Astrocyte (in vitro differentiated cells and primary cell): ENCODE measurements around the gene UBE2E1. TPM values are rescaled to one million over a fixed set of nuclear protein-coding genes. Genes with fewer than 3 reads are reported as not detected.

Source experiments
- DNase-seq: peaks from one replicate; pipeline ENCODE4 v3.0.0-alpha.2; 2010; ENCODE audit warnings: low read depth
- FAIRE-seq: peaks from 2 replicates; lab custom pipeline; 2011; peaks lifted over from hg19 to GRCh38; lab: Jason Lieb, UNC
- H2AFZ ChIP-seq: 2 replicates; pipeline ENCODE4 v1.6.0; 2012; ENCODE audit warnings: low read depth, low read length, inconsistent platforms
- H3K27ac ChIP-seq: 2 replicates; pipeline ENCODE4 v1.5.1; 2011; ENCODE audit warnings: low read depth, low read length, inconsistent platforms
- H3K27me3 ChIP-seq: 2 replicates; pipeline ENCODE4 v1.6.0; 2011; ENCODE audit warnings: low read length, inconsistent platforms; ENCODE audit not compliant: insufficient read depth
- H3K36me3 ChIP-seq: 2 replicates; pipeline ENCODE4 v1.5.1; 2011; ENCODE audit warnings: low read length, inconsistent platforms; ENCODE audit not compliant: insufficient read depth
- H3K4me1 ChIP-seq: 2 replicates; pipeline ENCODE4 v1.5.1; 2011; ENCODE audit warnings: low read length, inconsistent platforms; ENCODE audit not compliant: insufficient read depth
- H3K4me2 ChIP-seq: 2 replicates; pipeline ENCODE4 v1.6.0; 2012; ENCODE audit warnings: low read length, inconsistent platforms
- H3K4me3 ChIP-seq: 2 replicates; pipeline ENCODE4 v1.5.1; 2011; ENCODE audit warnings: low read depth, mild to moderate bottlenecking, low read length, inconsistent platforms; ENCODE audit not compliant: insufficient read depth
- H3K79me2 ChIP-seq: 2 replicates; pipeline ENCODE4 v1.6.0; 2012; ENCODE audit warnings: mild to moderate bottlenecking, low read length, inconsistent platforms; ENCODE audit not compliant: insufficient read depth
- H3K9ac ChIP-seq: 2 replicates; pipeline ENCODE4 v1.6.0; 2012; ENCODE audit warnings: mild to moderate bottlenecking, low read length, inconsistent platforms
- H3K9me3 ChIP-seq: 2 replicates; pipeline ENCODE4 v1.5.1; 2012; ENCODE audit warnings: low read depth, mild to moderate bottlenecking, low read length, inconsistent platforms; ENCODE audit not compliant: insufficient read depth
- H4K20me1 ChIP-seq: 2 replicates; pipeline ENCODE4 v1.6.0; 2012; ENCODE audit warnings: low read length, inconsistent platforms; ENCODE audit not compliant: insufficient read depth
- H3K27ac Mint-ChIP-seq: one replicate; pipeline ENCODE4 v1.8.0; 2021; ENCODE audit warnings: mild to moderate bottlenecking, mixed read lengths; ENCODE audit not compliant: unreplicated experiment
- H3K27me3 Mint-ChIP-seq: one replicate; pipeline ENCODE4 v1.8.0; 2021; ENCODE audit warnings: low read depth, mixed read lengths; ENCODE audit not compliant: unreplicated experiment
- H3K36me3 Mint-ChIP-seq: one replicate; pipeline ENCODE4 v1.8.0; 2021; ENCODE audit warnings: low read depth, mixed read lengths; ENCODE audit not compliant: unreplicated experiment
- H3K4me1 Mint-ChIP-seq: one replicate; pipeline ENCODE4 v1.8.0; 2021; ENCODE audit warnings: low read depth, mixed read lengths; ENCODE audit not compliant: unreplicated experiment
- H3K4me3 Mint-ChIP-seq: one replicate; pipeline ENCODE4 v1.8.0; 2021; ENCODE audit warnings: mild to moderate bottlenecking, moderate library complexity, mixed read lengths; ENCODE audit not compliant: unreplicated experiment
- H3K9me3 Mint-ChIP-seq: one replicate; pipeline ENCODE4 v1.8.0; 2021; ENCODE audit warnings: mild to moderate bottlenecking, mixed read lengths; ENCODE audit not compliant: unreplicated experiment
- EZH2 ChIP-seq: IDR thresholded peaks from 2 replicates; pipeline ENCODE4 v1.6.1; 2012; ENCODE audit warnings: mild to moderate bottlenecking, low read length, inconsistent platforms; ENCODE audit not compliant: insufficient read depth
- total RNA-seq: library from RNA; stranded (reverse); gene quantifications from 2 replicates; pipeline ENCODE4 v1.2.1, GENCODE V29; 2021
- TF ChIP-seq, protein P1 (sequence below): IDR thresholded peaks from 2 replicates; pipeline ENCODE4 v1.5.1; 2011; ENCODE audit warnings: low read depth, mild to moderate bottlenecking, inconsistent platforms, low read length, moderate library complexity; ENCODE audit not compliant: insufficient read depth

Gene UBE2E1
- total RNA-seq, 1 donor from 2014 or later: 150 TPM

DNA sequence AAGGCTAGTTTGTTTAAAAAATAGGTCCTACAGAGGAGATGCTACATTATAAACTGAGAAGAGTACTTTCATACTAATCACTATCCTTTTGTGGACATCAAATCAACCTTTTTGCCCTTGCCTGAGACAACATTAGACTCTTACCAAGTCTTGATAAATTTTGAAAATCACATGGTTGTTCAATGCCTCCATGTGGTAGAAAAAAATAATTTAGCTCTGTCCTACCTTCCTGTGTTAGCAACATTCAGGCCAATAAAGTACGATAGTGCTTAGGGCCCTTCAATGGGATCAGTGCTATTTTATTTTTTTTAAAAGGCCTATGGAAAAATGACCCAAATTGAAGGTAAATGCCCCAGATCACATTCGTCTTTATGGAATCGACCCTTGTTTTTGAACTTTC is 5.0 kb upstream of the UBE2E1 start:
- peaks cover 3% of the 10 kb centered on the region for H3K4me1 Mint-ChIP-seq
- H3K4me3 Mint-ChIP-seq: no peak overlapping the region
- Histone ChIP-seq H2AFZ (no peak overlapping the region), H3K9ac (no peak overlapping the region), H3K27me3 (peaks cover 2% of the 10 kb centered on the region), H3K27ac (no peak overlapping the region), H4K20me1 (no peaks in the 10 kb centered on the region), H3K79me2 (no peaks in the 10 kb centered on the region), H3K4me3 (no peak overlapping the region), H3K36me3 (no peaks in the 10 kb centered on the region), H3K4me2 (no peak overlapping the region), H3K4me1 (peaks cover 4% of the 10 kb centered on the region), H3K9me3 (no peaks in the 10 kb centered on the region)
- H3K27ac Mint-ChIP-seq: no peak overlapping the region
- H3K9me3 Mint-ChIP-seq: no peaks in the 10 kb centered on the region
- peaks cover 9% of the 10 kb centered on the region for H3K27me3 Mint-ChIP-seq
- no peaks in the 10 kb centered on the region for H3K36me3 Mint-ChIP-seq
- TF ChIP-seq EZH2: no peak
- TF ChIP-seq, protein P1, sequence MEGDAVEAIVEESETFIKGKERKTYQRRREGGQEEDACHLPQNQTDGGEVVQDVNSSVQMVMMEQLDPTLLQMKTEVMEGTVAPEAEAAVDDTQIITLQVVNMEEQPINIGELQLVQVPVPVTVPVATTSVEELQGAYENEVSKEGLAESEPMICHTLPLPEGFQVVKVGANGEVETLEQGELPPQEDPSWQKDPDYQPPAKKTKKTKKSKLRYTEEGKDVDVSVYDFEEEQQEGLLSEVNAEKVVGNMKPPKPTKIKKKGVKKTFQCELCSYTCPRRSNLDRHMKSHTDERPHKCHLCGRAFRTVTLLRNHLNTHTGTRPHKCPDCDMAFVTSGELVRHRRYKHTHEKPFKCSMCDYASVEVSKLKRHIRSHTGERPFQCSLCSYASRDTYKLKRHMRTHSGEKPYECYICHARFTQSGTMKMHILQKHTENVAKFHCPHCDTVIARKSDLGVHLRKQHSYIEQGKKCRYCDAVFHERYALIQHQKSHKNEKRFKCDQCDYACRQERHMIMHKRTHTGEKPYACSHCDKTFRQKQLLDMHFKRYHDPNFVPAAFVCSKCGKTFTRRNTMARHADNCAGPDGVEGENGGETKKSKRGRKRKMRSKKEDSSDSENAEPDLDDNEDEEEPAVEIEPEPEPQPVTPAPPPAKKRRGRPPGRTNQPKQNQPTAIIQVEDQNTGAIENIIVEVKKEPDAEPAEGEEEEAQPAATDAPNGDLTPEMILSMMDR: no peak
- no peak for DNase-seq
- peak; percentile 5 for FAIRE-seq

DNA sequence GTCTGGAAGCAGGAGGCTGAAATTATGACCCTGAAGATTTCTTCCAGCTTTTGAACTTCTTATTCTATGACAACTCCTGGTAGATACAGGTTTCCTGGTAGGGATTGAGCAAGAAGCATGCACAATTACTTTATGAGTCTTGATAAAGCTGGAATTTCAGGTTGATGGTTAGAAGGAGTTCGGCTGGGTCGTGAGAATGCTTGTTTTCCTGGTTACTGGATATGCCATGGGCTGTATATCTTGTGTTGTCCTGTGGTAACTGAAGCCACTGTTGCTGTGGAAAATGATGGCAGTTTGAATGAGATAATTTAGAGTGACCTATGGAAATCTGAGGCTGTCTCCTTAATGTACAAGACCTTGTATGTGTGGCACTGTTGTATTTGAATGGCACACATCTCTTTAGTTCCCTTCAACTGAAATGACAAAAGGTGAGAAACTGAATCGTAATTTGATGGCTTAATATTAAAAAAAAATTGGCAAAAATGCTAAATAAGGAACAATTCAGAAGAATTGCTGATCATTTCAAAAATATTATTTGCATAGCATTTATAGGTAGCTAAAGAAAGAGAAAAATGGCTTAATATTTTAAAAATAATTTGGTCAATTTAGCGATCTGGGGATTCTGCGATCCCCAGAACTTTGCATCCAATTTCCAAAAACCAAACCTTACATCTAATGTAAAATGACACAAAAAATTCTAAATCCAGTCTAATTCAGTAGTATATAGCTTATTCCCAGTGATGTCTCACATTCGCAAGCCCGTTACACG is 1.1 kb upstream of the UBE2E1 start:
- Histone ChIP-seq H3K9me3 (no peaks in the 10 kb centered on the region), H3K9ac (no peak overlapping the region), H3K27ac (no peak overlapping the region), H2AFZ (no peak overlapping the region), H3K4me2 (peak overlapping the region; percentile 98), H3K4me1 (peaks cover 7% of the 10 kb centered on the region), H3K4me3 (no peak overlapping the region), H4K20me1 (peaks cover 27% of the 10 kb centered on the region), H3K27me3 (no peaks in the 10 kb centered on the region), H3K36me3 (no peaks in the 10 kb centered on the region), H3K79me2 (peaks cover 19% of the 10 kb centered on the region)
- DNase-seq (no peak), FAIRE-seq (no peak)
- Mint-ChIP-seq H3K36me3 (peaks cover 1% of the 10 kb centered on the region), H3K4me3 (peak overlapping the region; percentile 66), H3K27me3 (no peaks in the 10 kb centered on the region), H3K27ac (no peak overlapping the region), H3K9me3 (no peaks in the 10 kb centered on the region), H3K4me1 (peaks cover 23% of the 10 kb centered on the region)
- TF ChIP-seq, protein P1: no peak
- TF ChIP-seq EZH2: no peak

DNA sequence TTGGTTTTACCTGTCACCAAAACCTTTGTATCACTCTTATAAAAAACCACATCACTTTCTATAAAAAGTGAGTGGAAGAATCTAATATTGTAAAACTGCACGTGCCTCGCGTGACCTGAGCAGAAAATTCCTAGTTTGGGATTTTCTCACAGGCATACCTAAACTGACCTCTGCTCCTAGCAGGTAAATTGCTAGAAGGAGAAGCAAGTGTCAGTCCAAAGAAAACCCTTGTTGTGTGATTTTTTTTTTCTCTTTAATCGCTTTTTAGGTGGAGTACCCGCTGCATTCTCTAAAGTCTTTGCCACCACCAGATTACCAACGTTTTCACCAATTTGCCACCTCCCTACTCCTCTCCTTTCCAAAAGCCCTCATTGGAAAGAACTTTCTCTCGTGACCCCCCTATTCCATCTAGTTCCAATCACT is 534 bp upstream of the UBE2E1 start:
- TF ChIP-seq, protein P1: no peak
- no peak for TF ChIP-seq EZH2
- H3K9ac ChIP-seq: peak overlapping the region; percentile 86
- no peaks in the 10 kb centered on the region for H3K9me3 ChIP-seq
- Mint-ChIP-seq H3K4me3 (peak overlapping the region; percentile 89), H3K27ac (peak overlapping the region; percentile 88), H3K4me1 (peaks cover 29% of the 10 kb centered on the region), H3K9me3 (no peaks in the 10 kb centered on the region), H3K27me3 (no peaks in the 10 kb centered on the region), H3K36me3 (peaks cover 1% of the 10 kb centered on the region)
- H3K4me1 ChIP-seq: peaks cover 7% of the 10 kb centered on the region
- no peak for FAIRE-seq
- peak overlapping the region; percentile 77 for H2AFZ ChIP-seq
- H3K4me2 ChIP-seq: peak overlapping the region; percentile 98
- no peaks in the 10 kb centered on the region for H3K27me3 ChIP-seq
- DNase-seq: no peak
- H3K4me3 ChIP-seq: peak overlapping the region; percentile 67
- H4K20me1 ChIP-seq: peaks cover 33% of the 10 kb centered on the region
- H3K27ac ChIP-seq: no peak overlapping the region
- no peaks in the 10 kb centered on the region for H3K36me3 ChIP-seq
- peaks cover 19% of the 10 kb centered on the region for H3K79me2 ChIP-seq
